Measurements from ENCODE around the gene CA10.

Gene CA10

GRCh38 chr17:51813140-51813783 lies 345.3 kb downstream of the CA10 start:
- DNase-seq: no peak

GRCh38 chr17:51807460-51807859 lies 351.1 kb downstream of the CA10 start:
- DNase-seq: no peak

GRCh38 chr17:51805765-51806164 lies 352.7 kb downstream of the CA10 start:
- DNase-seq: peak; percentile 85

GRCh38 chr17:51805185-51805584 lies 353.3 kb downstream of the CA10 start:
- no peak for DNase-seq

GRCh38 chr17:51803161-51803560 lies 355.4 kb downstream of the CA10 start:
- DNase-seq: no peak

GRCh38 chr17:51802544-51802943 lies 356.0 kb downstream of the CA10 start:
- DNase-seq: no peak

- no peak for DNase-seq
Measured at GRCh38 chr17:51801626-51802025, 356.9 kb downstream of the CA10 start.

- DNase-seq: no peak
Measured at GRCh38 chr17:51799981-51800380, 358.5 kb downstream of the CA10 start.

GRCh38 chr17:51799240-51799639 lies 359.3 kb downstream of the CA10 start:
- DNase-seq: no peak

GRCh38 chr17:51797150-51797549 lies 361.4 kb downstream of the CA10 start:
- DNase-seq: no peak

GRCh38 chr17:51796026-51796425 lies 362.5 kb downstream of the CA10 start:
- no peak for DNase-seq

GRCh38 chr17:51795401-51795800 lies 363.1 kb downstream of the CA10 start:
- DNase-seq: no peak

GRCh38 chr17:51794466-51794865 lies 364.0 kb downstream of the CA10 start:
- DNase-seq: no peak

GRCh38 chr17:51793686-51794085 lies 364.8 kb downstream of the CA10 start:
- DNase-seq: no peak

GRCh38 chr17:51778842-51779241 lies 379.7 kb downstream of the CA10 start:
- no peak for DNase-seq

GRCh38 chr17:51770027-51770759 lies 388.3 kb downstream of the CA10 start:
- DNase-seq: no peak

- DNase-seq: no peak
Measured at GRCh38 chr17:51769231-51769630, 389.3 kb downstream of the CA10 start.

- DNase-seq: no peak
Measured at GRCh38 chr17:51768706-51769105, 389.8 kb downstream of the CA10 start.

GRCh38 chr17:51767287-51767686 lies 391.2 kb downstream of the CA10 start:
- no peak for DNase-seq

- DNase-seq: no peak
Measured at GRCh38 chr17:51765282-51766135, 393.0 kb downstream of the CA10 start.

GRCh38 chr17:51764387-51764971 lies 394.0 kb downstream of the CA10 start:
- peak; percentile 77 for DNase-seq

GRCh38 chr17:51763058-51763457 lies 395.5 kb downstream of the CA10 start:
- DNase-seq: no peak

- no peak for DNase-seq
Measured at GRCh38 chr17:51761105-51761504, 397.4 kb downstream of the CA10 start.
